ENCODE data around the gene SARDH. TPM values are rescaled to one million over a fixed set of nuclear protein-coding genes. Genes with fewer than 3 reads are reported as not detected.

Gene SARDH
- total and polyA plus RNA-seq, 10 donors, result 1.0 to 4.5 (median 2.3) TPM

GRCh38 chr9:133705576-133705975 is 32.6 kb downstream of the SARDH start:
- DNase-seq, result no peak

GRCh38 chr9:133704711-133705181 is 33.4 kb downstream of the SARDH start:
- Histone ChIP-seq H3K27me3 (replicated peaks in 1 of 7) (peaks cover 0 to 41% (median 11%) of the 10 kb centered on the region in 7 donors), H3K4me1 (peaks cover 9 to 70% (median 19%) of the 10 kb centered on the region in 6 donors), H3K9me3 (no peaks in the 10 kb centered on the region), H3K4me3 (no peak overlapping the region), H3K27ac (no peak overlapping the region), H3K36me3 (no peaks in the 10 kb centered on the region)
- WGBS, 5 donors, result 82 to 96% (median 87%) methylated on average over 13 to 23 of the region's 23 CpGs
- TF ChIP-seq POLR2A (IDR thresholded peaks at IDR 0.05) (no peak), POLR2AphosphoS5 (IDR thresholded peaks at IDR 0.05) (no peak)
- peak; percentile 66 for DNase-seq
- intact Hi-C loops (cut with DNase I; ENCODE audit: low total_unique reads), result no loop called here

More at GRCh38 chr9:133705576-133705975, 32.6 kb downstream of the SARDH start:
- intact Hi-C loops (cut with DNase I; ENCODE audit: low total_unique reads), result no loop called here
- Histone ChIP-seq H3K27me3 (replicated peaks in 1 of 7) (peaks cover 0 to 41% (median 11%) of the 10 kb centered on the region in 7 donors), H3K36me3 (no peaks in the 10 kb centered on the region), H3K4me3 (no peak overlapping the region), H3K4me1 (peaks cover 9 to 75% (median 19%) of the 10 kb centered on the region in 6 donors), H3K27ac (peak overlapping the region in 2 of 8 donors; percentile 66 to 71), H3K9me3 (no peaks in the 10 kb centered on the region)
- TF ChIP-seq POLR2AphosphoS5 (IDR thresholded peaks at IDR 0.05) (no peak), POLR2A (IDR thresholded peaks at IDR 0.05) (no peak), CTCF (IDR thresholded peaks at IDR 0.05 in 8 of 11, conservative IDR thresholded peaks at IDR 0.05 in 3 of 11) (no peak)
- 82 to 91% (median 89%) methylated on average over 8 to 10 of the region's 10 CpGs for WGBS, 5 donors

- Histone ChIP-seq H3K4me3 (no peak overlapping the region), H3K9me3 (no peaks in the 10 kb centered on the region), H3K36me3 (no peaks in the 10 kb centered on the region), H3K27me3 (replicated peaks in 1 of 7) (peaks cover 0 to 41% (median 11%) of the 10 kb centered on the region in 7 donors), H3K27ac (peak overlapping the region in 2 of 8 donors; percentile 73 to 74), H3K4me1 (peaks cover 9 to 60% (median 19%) of the 10 kb centered on the region in 6 donors)
- peak; percentile 67 for DNase-seq
- TF ChIP-seq POLR2AphosphoS5 (IDR thresholded peaks at IDR 0.05) (no peak), POLR2A (IDR thresholded peaks at IDR 0.05) (no peak)
- intact Hi-C loops (cut with DNase I; ENCODE audit: low total_unique reads), result no loop called here
- WGBS, 5 donors, result 73 to 86% (median 80%) methylated on average over 16 to 21 of the region's 21 CpGs
These were observed 34.4 kb downstream of the SARDH start for GRCh38 chr9:133703591-133704399.

- H3K27ac ChIP-seq, result peak overlapping the region in 7 of 8 donors; percentile 7 to 74 (median 59)
- whole genome bisulfite sequencing, 5 donors, result 34 to 43% (median 36%) methylated on average over 20 to 39 of the region's 39 CpGs
- intact Hi-C loops (cut with DNase I; ENCODE audit: low total_unique reads), result no loop called here
These were observed 35.2 kb downstream of the SARDH start for GRCh38 chr9:133702798-133703590.

More at GRCh38 chr9:133702798-133703590, 35.2 kb downstream of the SARDH start:
- peaks cover 0 to 41% (median 11%) of the 10 kb centered on the region in 7 donors for H3K27me3 ChIP-seq (replicated peaks in 1 of 7)
- DNase-seq, result peak; percentile 79
- peaks cover 9 to 53% (median 19%) of the 10 kb centered on the region in 6 donors for H3K4me1 ChIP-seq
- peak overlapping the region in 5 of 8 donors; percentile 21 to 52 (median 28) for H3K4me3 ChIP-seq
- no peaks in the 10 kb centered on the region for H3K9me3 ChIP-seq
- TF ChIP-seq POLR2AphosphoS5 (IDR thresholded peaks at IDR 0.05), result no peak
- TF ChIP-seq POLR2A (IDR thresholded peaks at IDR 0.05), result no peak
- TF ChIP-seq CTCF (IDR thresholded peaks at IDR 0.05 in 8 of 11, conservative IDR thresholded peaks at IDR 0.05 in 3 of 11), result no peak
- H3K36me3 ChIP-seq, result no peaks in the 10 kb centered on the region

Data from spleen (tissue), 11 donors.